Measurements from ENCODE around the gene CMTR2. TPM values are rescaled to one million over a fixed set of nuclear protein-coding genes. Genes with fewer than 3 reads are reported as not detected.
"Not testable (repeated sequence)": the region's sequence is repeated elsewhere in the genome, so short reads cannot be mapped to it uniquely, and the experiment has no call there.

Gene CMTR2
- total RNA-seq, 2 donors from 2014 or later: 12.5 to 16.5 TPM

- Histone ChIP-seq H3K4me3 (no peak overlapping the region), H3K27ac (no peak overlapping the region), H3K36me3 (no peaks in the 10 kb centered on the region), H3K4me1 (no peaks in the 10 kb centered on the region), H3K9me3 (peaks cover 4 to 6% of the 10 kb centered on the region in 2 donors), H3K27me3 (no peaks in the 10 kb centered on the region)
- no peak for DNase-seq (ENCODE audit: low spot score)
- TF ChIP-seq CTCF (IDR thresholded peaks at IDR 0.05): no peak
Measured at GRCh38 chr16:71327720-71328119, 38.5 kb upstream of the CMTR2 start.

DNA sequence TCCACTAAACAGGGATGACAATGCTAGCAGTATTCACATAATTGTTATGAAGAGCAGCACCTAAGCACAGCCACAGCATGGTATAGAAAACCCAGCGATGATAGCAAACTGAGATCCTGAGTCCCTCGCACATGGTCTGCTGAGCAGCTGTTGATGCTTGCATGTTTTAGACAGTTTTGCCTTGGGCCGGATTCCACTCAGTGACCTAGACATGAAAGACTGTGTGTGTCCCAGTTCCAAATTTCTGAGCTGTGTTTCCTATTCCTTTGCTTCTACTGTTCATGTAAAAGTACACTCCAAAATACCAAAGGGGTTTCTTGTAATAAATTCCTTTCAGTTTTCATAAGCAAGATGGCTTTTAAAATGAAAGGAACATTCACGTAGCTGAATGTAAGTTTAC lies 30.8 kb upstream of the CMTR2 start:
- H3K36me3 ChIP-seq: no peaks in the 10 kb centered on the region
- no peaks in the 10 kb centered on the region for H3K27me3 ChIP-seq
- no peak for TF ChIP-seq CTCF (IDR thresholded peaks at IDR 0.05)
- no peak overlapping the region for H3K27ac ChIP-seq
- no peak overlapping the region for H3K4me3 ChIP-seq
- no peaks in the 10 kb centered on the region for H3K9me3 ChIP-seq
- H3K4me1 ChIP-seq: no peaks in the 10 kb centered on the region
- no peak for DNase-seq (ENCODE audit: low spot score)

GRCh38 chr16:71315269-71315668 lies 26.1 kb upstream of the CMTR2 start:
- Histone ChIP-seq H3K9me3 (no peaks in the 10 kb centered on the region), H3K27ac (no peak overlapping the region), H3K27me3 (no peaks in the 10 kb centered on the region), H3K36me3 (no peaks in the 10 kb centered on the region), H3K4me1 (no peaks in the 10 kb centered on the region), H3K4me3 (no peak overlapping the region)
- no peak for TF ChIP-seq CTCF (IDR thresholded peaks at IDR 0.05)
- DNase-seq (ENCODE audit: low spot score): no peak

DNA sequence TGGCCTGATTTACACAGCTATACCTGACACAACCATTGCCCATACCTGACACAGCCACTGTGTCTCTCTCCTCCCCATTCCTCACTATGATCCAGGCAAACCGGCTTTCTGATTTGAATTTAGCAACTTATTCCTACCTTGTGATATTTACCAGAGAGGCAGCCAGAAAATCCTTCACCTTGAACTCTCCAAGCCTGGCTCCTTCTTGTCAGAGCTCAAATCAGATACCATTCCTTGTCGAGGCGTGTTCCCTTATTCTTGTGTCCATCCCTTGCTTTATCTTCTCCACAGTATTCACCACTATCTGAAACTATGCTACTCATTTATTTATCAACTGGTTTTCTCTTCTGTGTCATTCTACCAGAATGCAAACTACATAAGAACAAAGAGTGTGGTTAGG lies 24.4 kb upstream of the CMTR2 start:
- not testable (repeated sequence) for H3K27ac ChIP-seq; H3K36me3 ChIP-seq; H3K9me3 ChIP-seq; H3K27me3 ChIP-seq; H3K4me1 ChIP-seq; H3K4me3 ChIP-seq; DNase-seq (ENCODE audit: low spot score)

- Histone ChIP-seq H3K4me3 (no peak overlapping the region), H3K9me3 (no peaks in the 10 kb centered on the region), H3K27ac (no peak overlapping the region), H3K36me3 (no peaks in the 10 kb centered on the region), H3K4me1 (no peaks in the 10 kb centered on the region), H3K27me3 (no peaks in the 10 kb centered on the region)
- peak; percentile 49 to 80 for TF ChIP-seq CTCF (IDR thresholded peaks at IDR 0.05)
- DNase-seq (ENCODE audit: low spot score): no peak
Measured at GRCh38 chr16:71311553-71312158, 22.5 kb upstream of the CMTR2 start.

DNA sequence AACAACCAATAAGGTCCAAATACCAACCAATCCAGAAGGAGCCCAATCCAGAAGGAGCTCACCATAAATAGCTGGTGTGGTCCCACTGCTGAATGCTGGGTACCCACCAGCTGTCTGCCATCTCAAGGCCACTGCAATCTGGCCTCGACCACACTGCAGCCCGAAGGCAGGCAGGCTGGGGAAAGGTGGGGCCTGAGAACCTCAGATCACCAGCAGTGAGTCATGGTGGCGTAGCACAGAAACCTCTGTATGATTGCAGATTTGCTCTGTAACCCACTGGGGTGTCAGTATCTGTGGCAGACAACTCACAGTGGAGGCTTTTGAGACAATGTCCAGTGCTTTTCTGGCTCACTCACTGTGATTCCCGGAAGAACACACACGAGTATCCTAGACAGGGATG lies 14.7 kb upstream of the CMTR2 start:
- TF ChIP-seq CTCF (IDR thresholded peaks at IDR 0.05): no peak
- Histone ChIP-seq H3K9me3 (no peaks in the 10 kb centered on the region), H3K27ac (no peak overlapping the region), H3K4me3 (no peak overlapping the region), H3K27me3 (no peaks in the 10 kb centered on the region), H3K4me1 (no peaks in the 10 kb centered on the region), H3K36me3 (no peaks in the 10 kb centered on the region)
- no peak for DNase-seq (ENCODE audit: low spot score)

Measured in right atrium auricular region (tissue), 2 donors.